ENCODE data around the gene TRIM65. TPM values are rescaled to one million over a fixed set of nuclear protein-coding genes. Genes with fewer than 3 reads are reported as not detected.

The TRIM65 gene
- total and polyA plus RNA-seq, 2 of the 13 experiments (the other 11 are each of a cell fraction or from before 2014, with no cell fraction given) = 10.3 to 22.4 TPM

GRCh38 chr17:75896415-75897159 is at the start of gene TRIM65 (continued):
- peak; percentile 57; the same call in 1 of the 2 replicates for TF ChIP-seq KMT2A (CRISPR knock-in tag; IDR thresholded peaks at IDR 0.05)
- TF ChIP-seq ZNF773 (CRISPR knock-in tag; IDR thresholded peaks at IDR 0.05; ENCODE audit: borderline replicate concordance) = 0 out of 2 replicates have a peak, but pooled peaks have one; percentile 25
- TF ChIP-seq ZC3H13 (CRISPR knock-in tag; IDR thresholded peaks at IDR 0.05) = peak; percentile 95
- TF ChIP-seq HOXA5 (CRISPR knock-in tag; IDR thresholded peaks at IDR 0.05) = peak; percentile 67; the same call in 1 of the 2 replicates
- no peak for TF ChIP-seq SNAI1 (CRISPR knock-in tag; IDR thresholded peaks at IDR 0.05; ENCODE audit: borderline replicate concordance)
- peak; percentile 94 for TF ChIP-seq PHF8 (CRISPR knock-in tag; IDR thresholded peaks at IDR 0.05)
- TF ChIP-seq KLF11 (CRISPR knock-in tag; IDR thresholded peaks at IDR 0.05) = no peak
- TF ChIP-seq PRDM15 (CRISPR knock-in tag; IDR thresholded peaks at IDR 0.05) = peak; percentile 23; the same call in 1 of the 2 replicates
- peak; percentile 68; the same call in 1 of the 2 replicates for TF ChIP-seq ZNF841 (CRISPR knock-in tag; IDR thresholded peaks at IDR 0.05; ENCODE audit: borderline replicate concordance)
- 0 out of 2 replicates have a peak, but pooled peaks have one; percentile 13 for TF ChIP-seq ESRRA (CRISPR knock-in tag; IDR thresholded peaks at IDR 0.05; ENCODE audit: low read depth)
- no peak for TF ChIP-seq NR3C1 (CRISPR knock-in tag; IDR thresholded peaks at IDR 0.05)
- TF ChIP-seq ATF3 (CRISPR knock-in tag; IDR thresholded peaks at IDR 0.05) = peak; percentile 70
- no peak; the same call in 1 of the 2 replicates for TF ChIP-seq ZFP82 (CRISPR knock-in tag; IDR thresholded peaks at IDR 0.05; ENCODE audit: borderline replicate concordance)
- TF ChIP-seq, protein P1, sequence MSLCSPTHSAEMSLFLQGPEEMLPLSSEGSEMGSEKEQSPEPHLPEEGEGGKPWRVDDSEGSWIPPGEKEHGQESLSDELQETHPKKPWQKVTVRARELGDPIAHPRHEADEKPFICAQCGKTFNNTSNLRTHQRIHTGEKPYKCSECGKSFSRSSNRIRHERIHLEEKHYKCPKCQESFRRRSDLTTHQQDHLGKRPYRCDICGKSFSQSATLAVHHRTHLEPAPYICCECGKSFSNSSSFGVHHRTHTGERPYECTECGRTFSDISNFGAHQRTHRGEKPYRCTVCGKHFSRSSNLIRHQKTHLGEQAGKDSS (CRISPR knock-in tag; IDR thresholded peaks at IDR 0.05; ENCODE audit: borderline replicate concordance, low read depth) = peak; percentile 32; the same call in 1 of the 2 replicates
- no peak for TF ChIP-seq ZNF318 (CRISPR knock-in tag; IDR thresholded peaks at IDR 0.05)
- TF ChIP-seq NFYB (CRISPR knock-in tag; IDR thresholded peaks at IDR 0.05) = no peak

Measured in HepG2 (cell line).